Myometrial cell (primary cell): ENCODE results near the gene ASCL2. TPM values are rescaled to one million over a fixed set of nuclear protein-coding genes. Genes with fewer than 3 reads are reported as not detected.

Source experiments
- total RNA-seq: library from RNA; depleted of rRNA; stranded (reverse); fragments of >200 nt; gene quantifications from 2 replicates; pipeline ENCODE4 v1.2.3, GENCODE V29; 2015

Gene ASCL2, protein sequence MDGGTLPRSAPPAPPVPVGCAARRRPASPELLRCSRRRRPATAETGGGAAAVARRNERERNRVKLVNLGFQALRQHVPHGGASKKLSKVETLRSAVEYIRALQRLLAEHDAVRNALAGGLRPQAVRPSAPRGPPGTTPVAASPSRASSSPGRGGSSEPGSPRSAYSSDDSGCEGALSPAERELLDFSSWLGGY
- total RNA-seq, result not detected in 2 replicates

DNA sequence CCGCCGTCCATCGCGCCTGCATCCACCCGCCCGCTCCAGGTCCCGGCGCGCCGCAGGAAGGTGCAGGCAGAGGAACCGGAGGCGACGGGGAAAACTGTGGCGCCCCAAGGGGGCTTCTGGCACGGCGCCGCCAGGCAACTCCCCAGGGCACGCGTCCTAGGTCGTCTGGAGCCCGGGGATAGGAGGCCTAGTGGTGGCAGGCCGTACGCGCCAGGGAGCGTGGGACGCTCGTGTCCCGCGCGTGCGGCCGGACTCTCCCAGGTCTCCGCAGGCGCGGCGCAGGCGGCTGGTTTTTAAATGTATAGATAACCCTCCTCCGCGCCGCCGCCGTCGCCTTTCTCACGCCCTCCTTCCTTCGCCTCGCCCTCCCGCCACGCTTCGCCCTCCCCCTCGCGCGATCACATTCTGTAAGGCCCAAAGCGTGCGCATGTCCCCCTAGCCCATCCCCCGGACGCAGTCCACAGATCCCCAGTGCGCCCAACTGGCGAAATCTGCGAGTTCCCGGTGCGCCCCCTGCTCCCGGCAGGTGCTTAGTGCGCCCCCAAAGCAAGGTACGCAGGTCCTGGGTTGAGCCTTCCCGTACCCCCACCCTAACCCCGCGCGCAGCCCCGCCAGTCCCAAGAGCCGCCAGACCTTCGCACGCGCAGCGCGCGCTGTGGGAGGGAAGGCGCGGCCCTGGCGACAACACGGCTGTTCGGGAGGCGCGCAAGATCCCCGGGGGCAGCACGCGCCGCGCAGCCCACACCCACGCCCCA lies at the start of gene ASCL2:
Gene ASCL2, minus strand, starts transcription at position 267 of the 755 bp plus-strand sequence. Its CDS starts 256 bp downstream, at position 11.

DNA sequence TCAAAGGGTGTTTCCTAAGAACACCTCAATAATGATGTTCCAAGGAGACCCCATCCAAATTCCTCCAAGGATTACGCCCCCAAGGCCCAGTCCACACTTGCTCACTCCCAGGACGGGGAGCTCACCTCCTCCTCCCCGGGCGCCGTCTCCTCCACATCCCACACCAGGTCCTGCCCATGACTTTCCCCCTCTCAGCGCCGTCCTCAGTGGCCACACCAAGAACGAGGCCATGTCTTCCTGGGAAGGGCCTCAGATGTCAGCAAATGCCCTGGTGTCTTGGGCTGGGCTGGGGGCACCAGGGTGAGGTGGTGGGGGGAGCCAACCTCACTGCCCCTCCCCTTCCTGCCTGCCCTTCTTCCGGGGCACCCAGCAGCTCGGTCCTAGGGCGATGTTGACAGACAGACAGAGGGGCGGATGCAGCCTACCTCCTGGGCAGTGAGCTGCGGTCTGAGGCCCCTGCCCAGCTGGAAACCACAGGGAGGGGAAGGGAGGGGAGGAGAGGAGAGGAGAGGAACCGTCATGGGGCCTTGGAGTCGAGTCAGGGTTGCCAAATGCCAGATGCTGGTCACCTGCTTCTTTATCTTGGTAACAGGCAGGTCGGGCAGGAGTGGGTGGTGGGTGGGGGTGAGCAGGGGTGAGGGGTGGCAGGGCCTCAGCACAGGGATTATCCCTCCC lies 31.4 kb upstream of the ASCL2 start, which contains the start of the genes C11orf21 and TSPAN32:
Gene C11orf21, minus strand, starts transcription at position 288 of the 675 bp plus-strand sequence. Its CDS starts 110 bp downstream, at position 178.
Gene TSPAN32, plus strand, starts transcription at position 383 of the 675 bp plus-strand sequence. Its CDS starts 137 bp downstream, at position 520.

Other genes with a start within 250 kb of the ASCL2 start
- 12.8 and 17.6 TPM in 2 replicates for gene IGF2, start 131.2 kb downstream of the ASCL2 start, total RNA-seq
- gene INS, start 109.4 kb downstream of the ASCL2 start, total RNA-seq, result not detected in 2 replicates
- gene TH, start 98.8 kb downstream of the ASCL2 start, total RNA-seq, result 1.6 TPM in 1 of 2 replicates, not detected in the other
- gene C11orf21, start 31.3 kb upstream of the ASCL2 start, total RNA-seq, result under 0.01 TPM in 1 of 2 replicates, not detected in the other
- under 0.01 TPM in 1 of 2 replicates, not detected in the other for gene TSPAN32, start 31.4 kb upstream of the ASCL2 start, total RNA-seq
- 361 and 363 TPM in 2 replicates for gene CD81, start 106.7 kb upstream of the ASCL2 start, total RNA-seq
- 50.5 and 56.2 TPM in 2 replicates for gene TSSC4, start 130.2 kb upstream of the ASCL2 start, total RNA-seq
- gene TRPM5, start 173.9 kb upstream of the ASCL2 start, total RNA-seq, result not detected in 2 replicates
- not detected in 2 replicates for gene KCNQ1, start 174.4 kb upstream of the ASCL2 start, total RNA-seq